ENCODE results near the gene IHH.

GRCh38 chr2:219089330-219089729 is 28.6 kb upstream of the IHH start:
- TF ChIP-seq, protein P1, sequence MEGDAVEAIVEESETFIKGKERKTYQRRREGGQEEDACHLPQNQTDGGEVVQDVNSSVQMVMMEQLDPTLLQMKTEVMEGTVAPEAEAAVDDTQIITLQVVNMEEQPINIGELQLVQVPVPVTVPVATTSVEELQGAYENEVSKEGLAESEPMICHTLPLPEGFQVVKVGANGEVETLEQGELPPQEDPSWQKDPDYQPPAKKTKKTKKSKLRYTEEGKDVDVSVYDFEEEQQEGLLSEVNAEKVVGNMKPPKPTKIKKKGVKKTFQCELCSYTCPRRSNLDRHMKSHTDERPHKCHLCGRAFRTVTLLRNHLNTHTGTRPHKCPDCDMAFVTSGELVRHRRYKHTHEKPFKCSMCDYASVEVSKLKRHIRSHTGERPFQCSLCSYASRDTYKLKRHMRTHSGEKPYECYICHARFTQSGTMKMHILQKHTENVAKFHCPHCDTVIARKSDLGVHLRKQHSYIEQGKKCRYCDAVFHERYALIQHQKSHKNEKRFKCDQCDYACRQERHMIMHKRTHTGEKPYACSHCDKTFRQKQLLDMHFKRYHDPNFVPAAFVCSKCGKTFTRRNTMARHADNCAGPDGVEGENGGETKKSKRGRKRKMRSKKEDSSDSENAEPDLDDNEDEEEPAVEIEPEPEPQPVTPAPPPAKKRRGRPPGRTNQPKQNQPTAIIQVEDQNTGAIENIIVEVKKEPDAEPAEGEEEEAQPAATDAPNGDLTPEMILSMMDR (IDR thresholded peaks at IDR 0.05): no peak
- no peak for TF ChIP-seq EP300 (IDR thresholded peaks at IDR 0.05)

Data from stomach (tissue), 4 donors.